HG03565 (cell line): Measurements from ENCODE around the gene PARD3B.

Source experiments
- ATAC-seq: cut with Tn5 transposase; IDR thresholded peaks from one replicate; pipeline ENCODE4 v1.9.1; 2021; ENCODE audit warnings: mild to moderate bottlenecking, moderate library complexity; ENCODE audit not compliant: unreplicated experiment

Gene PARD3B

DNA sequence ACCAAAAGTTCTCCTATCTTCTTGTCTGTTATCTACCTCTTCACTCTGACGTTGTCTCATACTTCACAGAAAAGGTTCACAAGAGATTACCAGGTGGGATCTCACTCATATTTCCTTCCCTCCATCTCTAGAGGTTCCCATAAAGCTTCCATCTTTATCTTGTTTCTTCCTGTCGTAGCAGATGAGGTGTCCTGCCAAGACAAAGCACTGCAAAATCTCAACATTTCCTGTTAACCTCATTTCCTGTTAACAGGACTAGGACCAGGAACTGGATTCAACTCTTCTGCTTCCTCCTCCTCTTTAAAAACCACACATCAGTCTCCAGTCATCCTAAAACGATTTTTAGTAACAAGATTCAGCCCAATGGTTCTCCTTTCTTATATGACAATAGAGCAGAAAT lies 624.2 kb downstream of the PARD3B start:
- no peak for ATAC-seq

DNA sequence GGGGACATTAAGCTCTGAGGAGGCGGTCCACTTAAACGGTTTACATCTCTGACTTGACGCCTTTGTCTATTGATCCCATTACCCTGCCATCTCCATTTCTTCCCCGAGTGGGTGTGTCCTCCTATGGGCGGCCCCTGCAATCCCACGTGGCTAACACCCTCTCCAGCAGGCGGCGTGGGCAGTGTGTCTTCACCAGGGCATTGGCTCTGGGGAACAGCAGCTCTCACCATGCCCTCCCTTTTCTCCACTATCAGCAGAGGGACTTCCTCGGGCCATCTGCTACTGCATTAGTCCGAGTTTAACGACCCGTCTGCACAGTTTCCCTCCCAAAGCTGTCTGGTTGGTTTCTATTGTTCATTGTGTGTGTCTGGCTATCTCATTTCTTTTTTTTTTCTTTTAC lies 625.1 kb downstream of the PARD3B start:
- no peak for ATAC-seq

DNA sequence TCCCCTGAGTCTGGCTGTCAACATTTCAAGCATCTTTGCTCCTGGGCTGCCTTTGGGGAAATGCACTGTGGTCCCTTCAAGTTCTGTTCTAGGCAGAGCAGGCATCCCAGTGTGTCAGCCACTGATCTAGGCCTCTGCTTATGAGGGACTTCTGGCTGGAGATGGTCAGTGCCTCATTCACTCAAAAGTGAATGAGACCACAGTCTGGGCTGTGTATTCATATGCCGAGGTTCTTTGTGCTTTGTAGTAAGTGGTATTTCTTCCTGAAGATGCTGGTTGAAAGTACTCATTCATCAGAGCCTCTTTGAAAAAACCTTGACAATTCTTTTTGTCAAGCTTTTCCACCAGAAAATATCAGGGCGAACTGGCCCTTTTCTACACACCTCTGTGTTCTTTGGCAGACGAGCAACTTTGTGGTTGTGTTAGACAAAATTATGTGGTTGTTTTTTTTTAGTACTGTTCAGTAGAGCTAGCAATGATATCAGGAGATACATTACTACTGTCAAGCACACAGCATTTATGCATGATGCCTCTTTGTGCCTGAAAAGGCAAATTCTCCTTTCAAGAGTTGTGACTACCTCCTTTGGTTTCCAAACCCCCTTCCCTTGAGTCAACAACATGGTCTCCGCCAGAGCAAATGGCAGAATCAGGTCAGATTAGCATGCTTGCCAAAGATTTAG lies 626.1 kb downstream of the PARD3B start:
- no peak for ATAC-seq

DNA sequence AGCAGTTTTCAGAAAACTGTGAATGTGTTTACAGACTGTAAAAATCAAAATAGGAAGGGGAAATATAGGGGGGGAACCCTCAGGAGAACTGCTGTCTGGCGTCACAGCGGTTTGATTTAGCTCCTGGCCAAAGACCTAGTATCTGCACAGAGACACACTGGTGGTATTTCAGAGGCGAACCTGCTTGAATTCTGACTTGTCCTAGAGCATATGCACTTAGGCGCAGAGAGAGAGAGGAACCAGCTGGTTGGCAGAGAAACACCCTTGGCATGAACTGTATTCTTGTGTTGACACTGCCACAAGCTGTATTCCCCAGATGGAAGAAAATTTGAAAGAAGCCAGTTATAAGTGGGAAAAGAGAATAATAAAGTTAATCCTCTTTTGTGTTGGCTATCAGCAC lies 630.6 kb downstream of the PARD3B start:
- no peak for ATAC-seq

DNA sequence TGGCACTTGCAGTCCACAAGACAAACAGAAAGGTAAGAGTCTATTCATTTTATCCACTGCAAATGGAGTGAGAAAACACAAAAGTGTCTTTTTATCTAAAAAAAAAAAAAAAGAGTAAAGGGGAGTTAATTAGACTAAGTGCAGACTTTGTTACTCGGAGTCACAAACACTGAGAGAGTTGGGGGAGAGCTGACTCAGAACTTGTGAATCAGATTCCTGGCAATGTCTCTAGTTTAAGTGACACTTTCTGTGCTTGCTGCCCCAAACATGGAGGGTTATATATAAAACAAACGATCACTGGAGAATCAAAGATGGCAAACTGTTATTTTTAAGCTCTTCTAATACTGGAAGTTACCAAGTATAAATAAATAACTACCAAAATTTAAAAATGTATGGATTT lies 631.3 kb downstream of the PARD3B start:
- ATAC-seq = no peak

DNA sequence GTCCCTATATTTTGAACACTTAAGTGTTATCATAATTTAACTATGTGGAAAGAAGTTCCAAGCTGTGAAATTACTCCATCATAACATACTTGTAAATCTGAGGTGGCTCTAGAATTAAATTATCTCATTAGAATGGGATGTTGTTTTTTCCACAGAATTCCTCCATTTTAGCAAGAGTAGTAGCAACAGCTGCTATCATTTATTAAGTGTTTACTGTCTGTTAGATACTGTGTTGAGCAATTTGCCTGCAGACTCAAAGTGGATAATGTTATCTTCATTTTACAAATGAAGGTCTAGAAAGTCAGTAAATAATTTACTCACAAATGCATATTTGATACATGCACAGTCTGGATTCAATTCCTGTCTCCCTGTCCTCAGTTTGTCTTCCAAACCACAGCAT lies 632.3 kb downstream of the PARD3B start:
- ATAC-seq = no peak

DNA sequence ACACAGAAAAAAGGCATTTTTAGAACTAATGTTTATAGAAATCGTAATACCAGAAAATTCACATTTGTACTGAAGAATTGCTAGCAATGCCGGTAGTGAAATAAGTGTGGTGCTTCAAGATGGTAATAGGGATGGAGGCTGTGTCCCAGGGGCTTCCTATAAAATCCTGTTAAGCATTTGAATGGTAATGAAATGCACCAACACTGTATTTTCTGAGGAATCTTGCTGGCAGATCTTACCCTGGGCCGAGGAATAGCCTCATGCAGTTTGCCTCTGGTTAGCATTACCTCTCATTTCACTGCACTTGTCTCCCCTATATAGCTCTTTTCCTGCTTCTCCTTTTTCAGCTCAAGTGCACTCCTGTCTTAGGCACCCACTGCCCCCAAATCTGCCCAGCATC lies 635.5 kb downstream of the PARD3B start:
- no peak for ATAC-seq

DNA sequence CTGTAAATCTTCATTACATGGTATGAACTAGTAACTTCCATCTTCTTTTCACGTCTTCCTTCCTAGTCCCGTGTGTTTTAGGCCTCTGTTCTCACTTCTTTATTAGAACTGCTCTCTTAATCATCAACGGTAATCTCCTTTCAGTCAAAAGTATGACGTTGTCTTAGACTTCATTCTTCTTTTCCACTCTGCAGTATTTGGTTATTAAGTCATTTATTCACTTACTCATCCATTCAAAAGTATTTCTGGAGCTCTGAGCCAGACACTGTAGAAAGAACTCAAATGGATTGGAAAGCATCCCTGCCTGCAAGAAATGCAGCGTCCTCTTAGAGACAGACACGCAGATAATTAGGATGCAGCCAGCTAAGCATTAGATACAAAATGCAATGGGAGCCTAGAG lies 642.5 kb downstream of the PARD3B start:
- no peak for ATAC-seq

DNA sequence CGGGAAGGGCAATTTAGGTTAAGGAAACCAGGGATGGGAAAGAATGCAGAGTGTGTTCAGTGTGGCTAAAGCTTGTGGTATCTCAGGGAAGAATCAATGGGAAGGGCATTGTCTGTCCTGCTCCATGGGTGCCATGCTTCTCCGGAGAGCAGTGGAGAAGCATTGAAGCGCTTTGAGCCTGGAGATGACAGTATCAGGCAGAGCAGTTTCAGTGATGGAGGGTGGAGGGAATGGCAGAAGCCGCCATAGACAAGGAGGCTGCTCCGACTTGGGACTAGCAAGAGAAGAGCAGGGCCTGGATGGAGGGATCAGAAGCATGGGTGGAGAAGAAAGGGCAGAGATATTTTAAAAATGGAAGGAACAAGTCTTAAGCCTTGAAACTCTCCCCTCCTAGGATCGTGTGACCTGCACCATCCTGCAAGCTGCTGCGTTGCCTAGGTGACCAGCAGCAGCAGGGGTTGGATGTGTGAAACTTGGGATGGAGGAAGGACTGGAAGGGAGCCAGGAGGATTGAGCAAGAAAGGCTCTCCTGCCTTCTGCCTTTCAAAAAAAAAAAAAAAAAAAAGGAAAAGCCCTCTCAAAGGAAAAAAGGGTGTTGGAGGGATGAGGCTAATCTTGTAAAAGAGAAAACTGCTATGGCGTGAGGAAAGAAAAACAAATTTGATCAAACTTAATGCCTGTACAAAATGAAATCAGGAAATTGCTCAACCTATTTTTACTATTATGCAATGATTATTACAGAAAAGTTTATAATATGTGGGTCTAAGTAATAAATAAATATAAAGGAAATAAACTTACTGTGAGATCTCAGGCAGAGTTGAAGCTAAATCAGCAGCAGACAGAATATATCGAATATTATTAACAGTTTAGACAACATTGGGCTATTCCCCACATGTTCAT lies 643.2 kb downstream of the PARD3B start:
- ATAC-seq = no peak

DNA sequence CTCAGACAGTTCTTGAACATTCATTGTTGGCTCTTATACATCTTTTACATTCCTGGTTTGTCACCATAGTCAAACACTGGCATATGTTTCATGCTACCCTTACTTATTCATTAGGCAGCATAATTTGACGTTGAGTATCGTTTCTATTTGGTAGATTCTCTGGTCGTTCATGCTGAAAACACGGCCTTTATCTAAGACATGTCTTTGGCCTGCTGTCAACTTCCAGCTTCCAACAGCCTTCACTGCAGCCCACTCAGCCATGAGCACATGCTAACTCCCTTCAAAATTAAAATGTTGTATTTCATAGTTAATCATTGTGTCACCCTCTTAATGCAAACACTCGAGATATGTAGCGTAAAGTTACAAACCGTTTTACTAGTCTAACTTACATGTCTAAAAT lies 644.0 kb downstream of the PARD3B start:
- ATAC-seq = no peak

DNA sequence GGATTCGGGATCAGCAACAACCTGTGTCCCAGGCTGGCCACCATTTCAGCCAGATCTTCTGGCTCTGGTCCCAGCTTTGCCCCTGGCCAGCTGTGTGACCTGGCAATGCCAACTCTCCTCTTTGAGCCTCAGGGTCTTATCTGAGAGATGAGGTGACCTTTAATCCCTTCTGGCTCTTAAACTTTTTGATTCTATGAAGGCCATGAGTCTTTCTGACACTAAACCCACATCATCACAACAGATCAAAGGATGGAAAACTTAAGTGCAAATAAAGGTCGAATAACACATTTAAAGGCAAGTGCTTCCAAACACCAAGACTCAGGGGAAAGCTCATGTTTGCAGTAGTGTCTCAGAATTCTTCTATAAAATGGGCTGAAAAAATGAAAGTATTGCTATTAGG lies 645.3 kb downstream of the PARD3B start:
- no peak for ATAC-seq

DNA sequence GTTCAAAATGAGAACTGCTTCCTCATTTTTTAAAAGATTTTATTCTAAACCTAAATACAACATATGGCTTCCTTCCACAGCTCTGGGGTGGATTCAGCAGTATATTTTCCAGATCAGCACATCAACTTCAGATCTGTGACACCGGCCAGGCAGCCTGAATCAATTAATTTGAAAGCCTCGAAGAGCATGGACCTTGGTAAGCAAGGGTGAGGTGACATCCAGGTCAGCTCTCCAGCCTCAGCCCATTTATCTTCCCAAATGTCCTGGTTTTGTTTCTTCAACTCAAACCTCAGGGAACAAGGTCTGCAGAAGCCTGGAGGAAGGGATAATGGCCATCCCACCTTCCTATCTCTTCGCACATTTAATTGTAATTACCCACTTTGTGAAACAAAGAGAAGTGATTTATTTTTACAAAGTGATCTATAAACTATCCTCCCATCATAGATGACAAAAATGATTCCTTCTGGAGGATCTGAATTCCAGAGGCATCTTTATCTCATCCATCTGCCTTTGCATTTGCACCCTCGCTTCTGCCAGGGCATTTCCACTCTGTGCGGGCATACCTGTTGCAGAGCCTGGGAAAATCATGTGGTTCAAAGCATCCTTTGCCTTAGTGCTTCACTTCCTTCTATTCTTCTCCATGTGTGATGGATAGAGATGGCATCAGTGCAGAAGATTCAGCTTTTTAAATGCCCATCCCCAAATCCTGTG lies 648.0 kb downstream of the PARD3B start:
- no peak for ATAC-seq

DNA sequence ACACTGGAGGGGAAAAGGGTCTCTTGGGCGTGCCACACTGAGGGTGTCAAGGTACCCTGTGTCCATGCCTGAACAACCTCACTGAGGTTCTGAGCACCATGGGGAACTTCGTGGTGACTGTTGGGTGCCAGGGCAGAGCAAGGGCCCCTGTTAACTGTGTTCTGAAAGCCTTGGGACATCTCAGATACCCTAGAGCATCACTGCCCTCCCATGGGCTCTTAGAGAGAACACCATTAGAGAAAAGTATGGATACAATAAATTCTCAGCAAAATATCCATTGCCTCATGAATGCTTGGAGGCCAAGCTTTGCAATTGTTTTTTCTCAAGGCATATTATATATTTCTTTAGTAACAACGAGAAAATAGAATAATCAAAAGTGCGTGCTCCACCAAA lies 648.6 kb downstream of the PARD3B start:
- no peak for ATAC-seq

DNA sequence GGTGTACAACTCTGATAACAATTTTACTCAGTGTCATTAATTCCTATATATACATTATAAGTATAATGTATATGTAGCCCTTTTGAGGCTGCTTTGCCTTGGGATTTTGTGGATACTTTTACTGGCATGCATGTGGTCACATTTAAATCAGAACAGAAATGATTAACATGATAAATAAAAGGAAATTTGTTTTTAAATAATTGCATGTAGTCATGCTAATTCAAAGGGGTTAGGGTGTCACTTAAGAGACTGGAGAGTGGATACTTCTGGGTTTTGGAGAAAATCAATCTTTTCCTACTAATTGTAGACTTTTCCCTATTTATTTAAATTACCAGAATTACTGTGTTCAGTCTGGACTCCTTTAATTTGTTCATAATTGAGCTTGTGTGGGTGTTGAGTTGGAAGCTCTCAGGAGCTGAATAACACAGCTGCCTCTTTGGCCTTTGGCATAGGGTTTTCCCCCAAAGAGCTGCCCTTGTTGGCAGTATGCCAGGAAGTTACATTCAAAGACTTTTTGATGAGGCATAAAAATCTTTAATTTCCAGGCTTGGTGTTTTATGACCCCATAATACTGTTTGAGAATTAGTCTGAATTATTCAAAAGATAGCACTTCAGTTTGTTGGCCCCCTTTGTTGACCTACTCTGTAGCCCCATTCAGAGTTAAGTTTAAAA lies 652.3 kb downstream of the PARD3B start:
- no peak for ATAC-seq

DNA sequence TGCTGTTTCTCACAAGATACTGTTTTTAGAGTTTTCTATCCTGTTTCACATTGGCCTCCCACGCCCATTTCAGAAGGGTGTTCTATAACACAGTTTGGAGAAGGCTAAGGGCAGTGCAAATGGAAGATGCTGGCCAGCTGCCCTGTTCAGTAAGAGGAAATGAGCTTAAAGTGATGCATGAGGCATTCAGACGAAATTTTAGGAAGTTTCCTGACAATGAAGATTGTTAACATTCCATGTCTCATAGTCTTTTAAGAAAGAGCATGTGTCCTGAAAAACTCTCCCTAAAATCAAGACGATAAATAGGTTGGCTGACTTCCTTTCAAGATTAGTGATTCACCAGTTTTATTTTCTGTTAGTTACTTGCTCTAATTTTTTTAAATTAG lies 652.9 kb downstream of the PARD3B start:
- ATAC-seq = no peak

DNA sequence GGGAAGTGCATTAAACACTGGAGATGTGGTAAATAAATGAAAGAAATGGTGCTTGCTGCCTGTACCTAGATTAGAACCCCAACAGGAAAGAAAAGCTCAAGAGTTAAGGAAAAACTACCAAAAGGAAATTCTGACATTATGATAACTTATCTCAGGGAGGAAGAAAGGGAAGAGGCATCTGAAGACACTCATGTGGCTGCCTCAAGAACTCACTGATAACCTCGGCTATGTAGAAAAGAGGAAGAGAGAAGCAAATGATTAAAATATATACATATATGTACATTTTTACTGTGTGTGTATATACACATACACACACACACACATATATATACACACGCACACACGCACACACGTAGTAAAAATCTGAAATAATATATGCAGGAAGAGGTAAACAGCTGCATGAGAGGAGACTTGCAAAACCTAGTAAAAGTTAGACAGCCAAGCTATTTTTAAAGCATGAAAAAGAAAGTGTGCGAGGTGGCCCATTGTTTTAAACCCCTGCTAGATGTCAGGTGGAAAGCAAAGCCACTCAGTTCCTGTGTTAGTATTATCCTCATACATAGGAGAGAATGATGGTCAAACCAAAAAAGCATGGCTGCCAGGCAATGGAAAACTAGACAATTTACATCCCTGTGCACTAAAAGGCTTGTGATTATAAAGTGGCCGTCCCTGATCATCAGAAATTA lies 654.0 kb downstream of the PARD3B start:
- ATAC-seq = no peak

DNA sequence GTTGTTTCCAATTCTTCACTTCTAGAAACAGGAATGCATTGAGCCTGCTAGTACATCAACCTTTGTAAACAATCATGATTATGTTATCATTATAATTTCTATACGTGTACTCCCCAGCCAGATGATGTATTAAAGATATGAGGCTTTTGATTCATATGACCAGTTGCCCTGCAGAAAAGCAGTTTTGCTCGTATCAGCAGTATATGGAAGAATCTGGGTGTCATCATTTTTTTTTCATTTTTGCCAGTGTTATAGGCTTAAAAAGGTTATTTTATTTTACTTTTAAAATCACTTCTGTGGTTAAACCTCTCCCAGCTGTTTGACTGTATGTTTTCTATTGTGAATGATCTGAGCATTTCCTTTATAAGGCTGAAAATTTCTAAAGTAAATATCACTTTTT lies 665.2 kb downstream of the PARD3B start:
- ATAC-seq = no peak

DNA sequence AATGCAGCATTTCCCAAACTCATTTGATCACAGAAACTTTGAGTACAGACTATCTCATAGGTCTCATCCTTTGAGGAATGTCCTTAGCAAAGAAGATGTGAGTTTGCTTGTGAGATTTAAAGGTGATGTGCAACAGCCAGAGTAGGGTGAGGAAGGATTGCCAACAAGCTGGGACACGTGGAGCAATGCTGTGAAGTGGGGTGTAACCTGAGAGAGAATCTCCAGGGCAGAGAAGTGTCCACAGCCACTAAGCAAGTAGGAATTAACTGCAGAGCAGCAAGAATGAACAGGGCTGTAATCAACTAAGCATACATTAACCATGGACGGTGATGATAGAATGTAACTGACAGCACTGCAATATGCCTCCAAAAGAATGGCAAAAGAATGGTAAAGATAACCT lies 667.1 kb downstream of the PARD3B start:
- no peak for ATAC-seq

DNA sequence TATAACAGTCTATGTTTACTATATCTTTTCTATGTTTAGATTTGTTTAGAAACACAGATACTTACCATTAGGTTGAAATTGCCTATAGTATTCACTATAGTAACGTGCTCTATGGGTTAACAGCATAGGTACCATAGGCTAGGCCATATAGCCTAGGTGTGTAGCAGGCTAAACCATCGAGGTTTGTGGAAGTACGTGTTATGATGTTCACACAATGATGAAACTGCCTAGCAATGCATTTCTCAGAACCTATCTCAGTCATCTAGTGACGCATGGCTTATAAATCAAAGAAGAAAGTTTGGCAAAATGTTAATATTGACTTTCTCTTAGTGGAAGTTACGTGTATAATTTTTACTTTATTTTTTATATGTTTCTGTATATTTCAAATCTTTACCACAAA lies 670.8 kb downstream of the PARD3B start:
- no peak for ATAC-seq

DNA sequence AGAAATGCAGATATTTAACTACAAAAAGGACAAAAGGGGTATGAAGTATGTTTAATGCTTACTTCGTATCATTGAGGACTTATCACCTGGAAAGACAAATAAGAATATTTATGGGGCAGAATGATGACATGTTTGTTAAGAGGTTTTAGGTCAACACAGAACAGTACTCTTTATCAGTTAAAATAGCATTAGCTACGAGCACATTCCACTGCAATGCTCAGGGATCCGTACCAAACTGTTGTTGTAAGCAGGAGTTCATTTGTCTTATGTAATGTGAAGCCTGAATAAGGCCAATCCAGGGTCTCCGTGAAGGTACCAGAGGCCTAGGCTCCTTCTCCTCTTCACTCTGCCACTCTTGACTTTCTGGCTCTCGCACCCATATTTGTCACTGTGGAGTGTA lies 671.3 kb downstream of the PARD3B start:
- ATAC-seq = no peak

DNA sequence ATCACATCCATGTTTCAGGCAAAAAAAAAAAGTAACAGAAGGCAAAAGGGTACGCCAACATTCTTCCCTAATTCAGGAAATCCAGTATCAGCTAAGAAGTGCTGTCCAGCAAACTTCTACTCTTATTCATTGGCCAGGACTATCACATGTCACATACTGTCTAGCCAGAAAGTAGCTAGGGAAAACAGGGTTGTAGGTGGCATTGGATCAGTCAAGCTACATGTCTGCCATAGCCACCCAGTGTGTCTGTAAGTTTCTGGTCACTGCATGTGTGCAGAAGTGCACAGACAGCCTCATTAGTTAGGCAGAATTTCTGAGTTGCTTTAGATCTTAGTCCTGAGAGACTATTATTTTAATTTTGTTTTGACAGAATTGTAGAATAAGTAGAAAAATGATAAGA lies 671.7 kb downstream of the PARD3B start:
- ATAC-seq = no peak
